ENCODE results near the gene PRKCSH. TPM values are rescaled to one million over a fixed set of nuclear protein-coding genes. Genes with fewer than 3 reads are reported as not detected.

Gene PRKCSH
- total RNA-seq, 6 experiments from 2014 or later: 114 to 206 (median 192) TPM

DNA sequence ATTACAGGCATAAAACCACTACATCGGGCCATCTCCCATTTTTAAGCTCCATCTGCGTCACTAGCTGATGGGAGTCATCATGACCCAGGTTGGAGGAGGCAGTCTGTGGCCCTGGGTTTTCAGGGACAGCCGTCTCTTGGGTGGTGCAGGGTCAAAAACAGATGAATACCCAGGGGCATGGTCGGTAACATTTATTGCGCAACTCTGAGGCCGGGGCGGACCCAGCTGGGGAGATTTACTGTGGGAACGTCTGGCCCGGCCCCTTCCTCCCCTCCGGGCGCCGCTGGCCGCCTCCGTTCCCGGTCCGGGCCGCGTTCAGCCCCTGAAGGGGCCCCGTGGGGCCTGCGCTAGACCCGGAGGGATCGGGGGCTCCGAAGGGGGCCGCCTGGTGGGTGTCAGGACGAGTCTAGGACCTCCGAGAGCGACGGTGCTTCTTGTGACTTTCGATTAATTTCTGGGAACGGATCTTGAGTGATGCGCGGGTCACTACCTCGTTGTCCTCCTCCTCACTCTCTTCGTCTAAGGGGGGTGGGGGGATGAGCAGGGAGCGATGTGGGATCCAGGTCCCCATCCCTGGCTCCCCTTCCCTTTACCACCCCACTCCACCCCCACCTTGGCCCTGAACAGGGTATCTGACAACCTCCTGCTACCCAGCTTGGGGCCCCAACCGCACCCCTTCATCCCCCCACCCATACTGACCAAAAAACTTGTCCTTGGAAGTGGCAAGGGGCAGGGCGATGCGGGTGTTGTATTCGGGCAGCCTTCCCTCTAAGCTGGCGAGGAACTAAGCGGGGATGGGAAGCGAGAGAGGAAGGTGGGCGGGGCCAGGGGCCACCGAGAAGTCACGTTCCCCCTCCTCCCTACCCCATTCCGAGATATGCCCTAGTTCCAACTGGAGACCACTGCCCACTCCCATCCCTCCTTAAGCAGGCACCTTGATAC lies 14.7 kb upstream of the PRKCSH start:
- Histone ChIP-seq H3K27ac (peak overlapping the region in 2 of 3 donors; percentile 54 to 60), H3K4me1 (peaks cover 0 to 18% (median 0%) of the 10 kb centered on the region in 4 donors), H3K27me3 (no peaks in the 10 kb centered on the region)

DNA sequence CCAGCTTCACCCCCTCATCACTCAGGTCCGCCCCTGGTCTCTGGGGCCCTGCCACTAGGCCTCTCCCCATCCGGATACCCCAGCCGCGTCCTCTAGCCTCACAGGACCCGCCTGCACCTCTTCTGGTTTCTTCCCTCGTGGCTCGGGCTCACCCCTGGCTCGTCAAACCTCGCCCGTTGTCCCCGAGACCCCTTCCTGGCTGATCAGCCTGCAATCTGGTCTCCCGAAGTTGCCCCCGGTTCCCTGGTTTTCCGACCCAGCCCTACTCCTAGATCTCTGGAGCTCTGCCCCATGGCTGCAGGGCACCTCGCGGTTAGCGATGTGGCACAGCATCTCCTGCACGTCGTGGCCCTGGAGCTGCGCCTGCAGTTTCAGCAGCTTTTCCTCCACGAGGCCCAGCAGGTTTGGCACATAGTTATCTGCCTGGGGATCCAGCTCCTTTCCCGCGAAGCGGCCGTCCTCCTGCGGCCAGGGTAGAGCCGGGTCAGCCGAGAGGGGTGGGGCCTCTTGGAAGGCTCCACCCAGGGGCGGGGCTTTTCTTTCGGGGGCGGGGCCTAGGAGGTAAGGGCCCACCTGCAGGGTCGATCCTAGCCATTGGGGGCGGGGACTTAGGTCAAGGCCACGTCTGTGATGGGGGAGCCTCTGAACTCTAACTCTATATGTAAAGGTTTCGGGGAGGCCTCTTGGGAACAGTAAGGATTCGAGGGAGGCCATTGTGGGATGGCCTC lies 13.9 kb upstream of the PRKCSH start:
- DNase-seq: peak; percentile 66 to 70 (median 68)
- peak overlapping the region in 1 of 3 donors; percentile 26 for H3K27ac ChIP-seq
- WGBS (ENCODE audit: insufficient coverage, low coverage, low lambda C conversion rate, missing lambda C conversion rate): 11% methylated on average over 24 of the region's 36 CpGs

More for the DNA sequence above, 14.7 kb upstream of the PRKCSH start:
- Histone ChIP-seq H3K9me3 (no peaks in the 10 kb centered on the region), H3K36me3 (no peaks in the 10 kb centered on the region), H3K4me3 (peak overlapping the region; percentile 21 to 32 (median 23))
- TF ChIP-seq, protein P1, sequence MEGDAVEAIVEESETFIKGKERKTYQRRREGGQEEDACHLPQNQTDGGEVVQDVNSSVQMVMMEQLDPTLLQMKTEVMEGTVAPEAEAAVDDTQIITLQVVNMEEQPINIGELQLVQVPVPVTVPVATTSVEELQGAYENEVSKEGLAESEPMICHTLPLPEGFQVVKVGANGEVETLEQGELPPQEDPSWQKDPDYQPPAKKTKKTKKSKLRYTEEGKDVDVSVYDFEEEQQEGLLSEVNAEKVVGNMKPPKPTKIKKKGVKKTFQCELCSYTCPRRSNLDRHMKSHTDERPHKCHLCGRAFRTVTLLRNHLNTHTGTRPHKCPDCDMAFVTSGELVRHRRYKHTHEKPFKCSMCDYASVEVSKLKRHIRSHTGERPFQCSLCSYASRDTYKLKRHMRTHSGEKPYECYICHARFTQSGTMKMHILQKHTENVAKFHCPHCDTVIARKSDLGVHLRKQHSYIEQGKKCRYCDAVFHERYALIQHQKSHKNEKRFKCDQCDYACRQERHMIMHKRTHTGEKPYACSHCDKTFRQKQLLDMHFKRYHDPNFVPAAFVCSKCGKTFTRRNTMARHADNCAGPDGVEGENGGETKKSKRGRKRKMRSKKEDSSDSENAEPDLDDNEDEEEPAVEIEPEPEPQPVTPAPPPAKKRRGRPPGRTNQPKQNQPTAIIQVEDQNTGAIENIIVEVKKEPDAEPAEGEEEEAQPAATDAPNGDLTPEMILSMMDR (IDR thresholded peaks at IDR 0.05): no peak
- no peak for TF ChIP-seq POLR2A (IDR thresholded peaks at IDR 0.05)
- 14% methylated on average over 5 of the region's 46 CpGs for WGBS (ENCODE audit: insufficient coverage, low coverage, low lambda C conversion rate, missing lambda C conversion rate)
- intact Hi-C loops (cut with DNase I): no loop called here
- DNase-seq (peak in 1 of 3 donors; percentile 55), ATAC-seq (peak; percentile 3 to 19 (median 10))

GRCh38 chr19:11422163-11423065 lies 13.0 kb upstream of the PRKCSH start:
- no peaks in the 10 kb centered on the region for H3K9me3 ChIP-seq
- no peaks in the 10 kb centered on the region for H3K36me3 ChIP-seq
- H3K4me3 ChIP-seq: peak overlapping the region in 2 of 3 donors; percentile 11 to 32
- 10% methylated on average over 11 of the region's 56 CpGs for WGBS (ENCODE audit: insufficient coverage, low coverage, low lambda C conversion rate, missing lambda C conversion rate)
- H3K4me1 ChIP-seq: peaks cover 0 to 18% (median 0%) of the 10 kb centered on the region in 4 donors
- H3K27me3 ChIP-seq: no peaks in the 10 kb centered on the region
- H3K27ac ChIP-seq: peak overlapping the region in 2 of 3 donors; percentile 24 to 26
- DNase-seq (peak; percentile 84 to 86 (median 84)), ATAC-seq (peak; percentile 58 to 72 (median 64))
- TF ChIP-seq, protein P1 (IDR thresholded peaks at IDR 0.05): no peak
- TF ChIP-seq POLR2A (IDR thresholded peaks at IDR 0.05): no peak
- intact Hi-C loops (cut with DNase I): no loop called here

More for the DNA sequence above, 13.9 kb upstream of the PRKCSH start:
- intact Hi-C loops (cut with DNase I): no loop called here
- peak; percentile 41 to 48 (median 45) for ATAC-seq
- no peak overlapping the region for H3K4me3 ChIP-seq
- H3K36me3 ChIP-seq: no peaks in the 10 kb centered on the region
- TF ChIP-seq, protein P1 (IDR thresholded peaks at IDR 0.05): no peak
- no peak for TF ChIP-seq POLR2A (IDR thresholded peaks at IDR 0.05)
- H3K27me3 ChIP-seq: no peaks in the 10 kb centered on the region
- no peaks in the 10 kb centered on the region for H3K9me3 ChIP-seq
- H3K4me1 ChIP-seq: peaks cover 0 to 18% (median 0%) of the 10 kb centered on the region in 4 donors

All from right lobe of liver (tissue), 6 donors.